ENCODE results near the gene SIRPB2. TPM values are rescaled to one million over a fixed set of nuclear protein-coding genes. Genes with fewer than 3 reads are reported as not detected.
A peak's percentile ranks its signal among the peaks of the same experiment; 100 is the strongest.

The SIRPB2 gene
- polyA plus RNA-seq (2012; ENCODE audit: insufficient read depth, insufficient read length): not detected

DNA sequence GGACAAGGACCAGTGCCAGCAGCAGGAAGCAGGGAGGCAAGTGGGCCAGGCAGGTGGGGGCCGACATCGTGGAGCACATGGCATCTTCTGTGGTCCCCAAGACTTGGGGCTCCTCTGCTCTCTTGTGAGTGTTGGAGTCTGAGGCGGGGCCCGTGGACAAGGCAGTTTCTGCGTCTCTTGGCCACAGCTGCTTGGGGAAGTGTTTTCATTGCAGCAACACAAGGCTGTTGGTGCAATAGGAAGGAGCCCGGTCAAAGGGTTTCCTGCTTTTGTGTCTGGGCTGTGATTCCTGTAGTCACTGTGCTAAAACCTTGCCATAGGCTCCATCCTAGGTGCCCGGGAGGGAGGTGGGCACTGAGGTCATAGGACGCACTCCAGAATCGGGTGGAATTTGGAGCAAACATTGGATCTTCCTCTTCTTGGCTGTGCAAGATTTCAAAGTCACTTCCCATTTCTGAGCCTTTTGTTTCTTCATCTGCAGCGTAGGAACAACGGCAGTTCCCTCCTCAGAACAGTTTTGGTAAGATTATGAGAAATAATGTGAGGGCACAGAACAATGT is at the start of gene SIRPB2:
SIRPB2 (minus strand) TSS at position 140 of the 560 bp plus-strand sequence; CDS start at position 79, 61 bp downstream.
- no peak within 1 kb of the TSS for H3K4me3 ChIP-seq (ENCODE audit: low read length)
- no peak for DNase-seq (ENCODE audit: low read depth, low spot score)

DNA sequence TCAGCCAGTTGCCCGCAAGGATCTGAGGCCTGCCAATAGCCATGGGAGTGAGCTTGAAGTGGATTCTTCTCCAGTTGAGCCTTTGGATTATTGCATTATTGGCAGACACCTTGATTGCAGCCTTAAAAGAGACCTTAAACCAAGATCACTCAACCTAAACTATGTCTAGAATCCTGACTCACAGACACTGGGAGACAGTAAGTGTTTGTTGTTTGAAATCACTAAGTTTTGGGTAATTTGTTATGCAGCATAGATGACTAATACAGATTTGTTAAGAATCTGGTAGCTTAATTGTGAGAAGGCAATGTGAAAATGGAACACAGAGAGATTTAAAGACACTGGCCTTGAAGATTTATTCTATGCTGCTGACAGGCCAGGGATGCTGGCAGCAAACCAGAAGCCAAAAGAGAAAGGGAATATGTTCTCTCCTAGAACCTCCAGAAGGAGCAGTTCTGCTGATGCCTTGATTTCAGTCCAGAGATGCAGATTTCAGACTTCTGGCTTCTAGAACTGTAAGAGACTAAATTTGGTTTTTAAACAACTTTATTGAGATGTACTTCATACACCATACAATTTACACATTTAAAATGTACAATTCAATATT is 48.7 kb upstream of the SIRPB2 start:
- no peak for DNase-seq (ENCODE audit: low read depth, low spot score)
- H3K4me3 ChIP-seq (ENCODE audit: low read length): no peak overlapping the region

GRCh38 chr20:1538655-1539054 is 47.4 kb upstream of the SIRPB2 start:
- H3K4me3 ChIP-seq (ENCODE audit: low read length): no peak overlapping the region
- DNase-seq (ENCODE audit: low read depth, low spot score): no peak

GRCh38 chr20:1537731-1538058 is 46.5 kb upstream of the SIRPB2 start:
- DNase-seq (ENCODE audit: low read depth, low spot score): no peak
- no peak overlapping the region for H3K4me3 ChIP-seq (ENCODE audit: low read length)

DNA sequence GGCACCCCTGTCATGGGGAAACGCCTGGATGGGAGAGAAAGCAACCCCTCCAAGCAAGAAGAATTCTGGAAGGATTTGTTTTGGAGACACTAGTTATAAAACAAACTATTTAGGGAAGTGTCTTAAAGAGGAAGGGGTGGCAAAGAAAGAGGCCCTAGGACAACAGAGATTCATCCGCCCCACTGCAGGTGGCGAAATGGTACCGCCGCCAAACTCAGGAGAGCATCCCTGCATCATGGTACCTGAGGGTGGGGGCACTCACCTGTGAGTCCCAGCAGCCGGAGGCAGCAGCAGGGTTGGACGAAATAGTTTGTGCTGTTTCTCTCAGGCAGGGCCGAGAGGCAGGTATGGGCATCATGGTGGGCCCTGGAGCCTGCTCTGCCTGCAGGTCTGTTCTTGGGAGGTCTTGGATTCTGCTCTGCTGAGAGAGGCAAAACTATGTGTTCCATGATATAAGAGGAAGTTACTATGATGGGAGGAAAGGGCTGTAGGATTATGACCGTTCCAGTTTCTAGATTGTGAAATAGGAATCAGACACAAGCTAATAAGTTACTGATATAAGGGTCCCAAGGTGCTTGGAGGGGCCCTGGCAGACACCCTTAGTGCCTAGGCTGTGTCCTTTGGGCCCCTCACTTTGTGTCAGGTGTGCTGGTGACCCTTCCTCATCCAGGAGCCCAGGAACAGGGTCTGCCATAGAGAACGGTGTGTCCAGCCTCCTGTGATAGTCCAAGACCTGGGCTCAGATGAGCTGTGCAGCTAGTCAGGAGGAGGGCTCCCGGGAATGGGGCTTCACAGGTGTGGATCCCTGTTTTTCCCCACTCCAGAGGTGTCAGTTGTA is 45.9 kb upstream of the SIRPB2 start:
- no peak for DNase-seq (ENCODE audit: low read depth, low spot score)
- H3K4me3 ChIP-seq (ENCODE audit: low read length): no peak overlapping the region

- DNase-seq (ENCODE audit: low read depth, low spot score): no peak
Measured at GRCh38 chr20:1535420-1536175, 44.4 kb upstream of the SIRPB2 start.

DNA sequence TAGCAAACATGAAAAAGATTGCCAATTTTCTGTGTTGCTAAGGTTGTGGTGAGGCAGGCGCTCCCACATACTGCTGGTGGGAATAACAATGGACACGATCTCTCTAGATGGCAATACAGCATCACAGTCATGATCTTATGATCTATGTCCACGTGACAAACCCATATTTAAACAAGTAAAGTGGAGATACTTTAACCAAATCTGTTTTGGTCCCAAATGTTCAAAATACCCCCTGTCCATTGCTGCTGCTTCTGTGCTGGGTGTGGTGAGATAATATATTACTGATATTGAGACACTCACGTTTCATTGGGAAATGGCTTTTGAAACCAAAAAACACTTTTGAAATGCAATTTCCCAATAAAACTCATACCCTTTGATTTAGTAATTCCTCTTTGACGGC is 43.3 kb upstream of the SIRPB2 start:
- no peak for DNase-seq (ENCODE audit: low read depth, low spot score)
- no peak overlapping the region for H3K4me3 ChIP-seq (ENCODE audit: low read length)

More at GRCh38 chr20:1535420-1536175, 44.4 kb upstream of the SIRPB2 start:
- H3K4me3 ChIP-seq (ENCODE audit: low read length): no peak overlapping the region

DNA sequence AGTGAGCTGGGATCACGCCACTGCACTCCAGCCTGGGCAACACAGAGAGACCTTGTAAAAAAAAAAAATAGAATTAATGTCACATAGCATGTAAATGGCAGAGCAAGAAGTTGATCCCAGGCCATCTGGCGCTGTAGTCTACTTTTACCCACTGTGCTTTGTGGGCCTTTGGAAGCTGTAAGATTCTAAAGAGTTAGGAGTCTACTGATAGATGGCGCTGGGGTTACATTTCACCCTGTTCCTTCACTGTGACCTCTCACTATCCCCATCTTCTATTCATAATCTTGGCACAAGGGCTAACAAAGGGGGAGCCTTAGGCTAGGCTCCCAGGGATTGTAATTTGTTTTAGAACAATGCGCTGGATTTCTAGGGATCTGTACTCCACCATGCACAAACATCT is 41.8 kb upstream of the SIRPB2 start:
- H3K4me3 ChIP-seq (ENCODE audit: low read length): no peak overlapping the region
- peak; percentile 31 for DNase-seq (ENCODE audit: low read depth, low spot score)

DNA sequence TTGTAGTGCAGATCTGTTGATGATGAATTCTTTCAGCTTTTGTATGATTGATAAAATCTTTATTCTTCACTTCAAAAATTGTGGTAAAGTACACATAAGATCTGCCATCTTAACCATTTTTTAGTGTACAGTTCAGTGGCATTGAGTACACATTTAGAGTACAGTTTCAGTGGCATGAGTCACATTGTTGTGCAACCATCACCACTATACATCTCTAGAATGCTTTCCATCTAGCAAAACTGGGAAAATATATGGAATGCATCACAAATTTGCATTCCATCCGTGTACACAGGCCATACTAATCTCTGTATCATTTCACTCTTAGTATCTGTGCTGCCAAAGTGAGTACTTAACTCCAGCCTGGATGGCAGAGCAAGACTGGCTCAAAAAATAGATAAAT is 37.6 kb upstream of the SIRPB2 start:
- no peak overlapping the region for H3K4me3 ChIP-seq (ENCODE audit: low read length)
- DNase-seq (ENCODE audit: low read depth, low spot score): no peak

GRCh38 chr20:1527923-1528322 is 36.7 kb upstream of the SIRPB2 start:
- DNase-seq (ENCODE audit: low read depth, low spot score): no peak
- no peak overlapping the region for H3K4me3 ChIP-seq (ENCODE audit: low read length)

DNA sequence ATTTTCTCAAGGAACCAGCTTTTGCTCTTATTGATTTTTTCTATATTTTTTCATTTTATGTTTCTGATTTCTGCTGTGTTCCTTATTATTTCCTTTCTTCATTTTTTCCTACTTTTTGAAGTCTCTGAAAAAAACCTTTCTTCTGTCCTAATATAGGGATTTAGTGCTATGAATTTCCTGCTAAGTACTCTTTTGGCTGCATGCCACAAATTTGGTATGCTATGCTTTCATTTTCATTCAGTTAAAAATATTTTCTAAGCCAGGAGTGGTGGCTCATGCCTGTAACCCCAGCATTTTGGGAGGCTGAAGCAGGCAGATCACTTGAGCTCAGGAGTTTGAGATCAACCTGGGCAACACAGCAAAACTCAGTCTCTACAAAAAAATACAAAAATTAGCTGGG is 35.7 kb upstream of the SIRPB2 start:
- H3K4me3 ChIP-seq (ENCODE audit: low read length): no peak overlapping the region
- DNase-seq (ENCODE audit: low read depth, low spot score): no peak

DNA sequence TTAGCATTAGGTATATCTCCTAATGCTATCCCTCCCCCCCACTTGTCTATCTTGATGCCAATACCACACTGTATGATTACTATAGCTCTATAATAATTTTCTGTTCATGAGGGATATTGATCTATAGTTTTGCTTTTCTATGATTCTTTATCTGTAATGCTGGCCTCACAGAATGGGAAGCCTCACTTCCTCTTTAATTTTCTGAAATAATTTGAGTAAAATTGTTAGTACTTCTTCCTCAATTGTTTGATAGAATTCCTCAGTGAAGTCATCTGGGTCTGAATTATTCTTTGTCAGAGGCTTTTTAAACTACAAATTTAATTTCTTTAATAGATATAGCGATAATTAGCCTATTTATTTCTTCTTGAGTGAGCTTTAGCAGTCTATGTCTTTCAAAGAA is 35.1 kb upstream of the SIRPB2 start:
- no peak for DNase-seq (ENCODE audit: low read depth, low spot score)
- no peak overlapping the region for H3K4me3 ChIP-seq (ENCODE audit: low read length)

DNA sequence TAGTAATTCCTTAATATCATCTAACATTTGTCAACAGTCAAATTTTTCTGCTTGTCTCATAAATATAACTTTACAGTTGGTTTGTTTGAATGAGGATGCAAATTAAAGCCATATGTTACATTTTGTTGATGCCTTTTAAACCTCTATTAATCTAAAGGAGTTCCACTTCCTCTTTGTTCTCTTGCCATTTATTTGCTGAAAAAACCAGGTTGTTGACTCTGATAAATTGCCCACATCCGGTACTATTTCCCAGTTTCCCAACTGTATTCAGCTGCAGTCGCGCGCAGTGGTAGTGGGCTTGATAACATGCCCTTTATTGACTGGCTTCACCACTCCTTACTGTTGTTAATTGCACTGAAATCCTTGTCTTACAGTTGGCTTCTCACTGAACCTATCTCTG is 32.8 kb upstream of the SIRPB2 start:
- H3K4me3 ChIP-seq (ENCODE audit: low read length): no peak overlapping the region
- peak; percentile 81 for DNase-seq (ENCODE audit: low read depth, low spot score)

GRCh38 chr20:1517010-1517409 is 25.8 kb upstream of the SIRPB2 start:
- no peak overlapping the region for H3K4me3 ChIP-seq (ENCODE audit: low read length)

GRCh38 chr20:1513801-1514200 is 22.6 kb upstream of the SIRPB2 start:
- H3K4me3 ChIP-seq (ENCODE audit: low read length): no peak overlapping the region
- no peak for DNase-seq (ENCODE audit: low read depth, low spot score)

More at GRCh38 chr20:1517010-1517409, 25.8 kb upstream of the SIRPB2 start:
- DNase-seq (ENCODE audit: low read depth, low spot score): no peak

DNA sequence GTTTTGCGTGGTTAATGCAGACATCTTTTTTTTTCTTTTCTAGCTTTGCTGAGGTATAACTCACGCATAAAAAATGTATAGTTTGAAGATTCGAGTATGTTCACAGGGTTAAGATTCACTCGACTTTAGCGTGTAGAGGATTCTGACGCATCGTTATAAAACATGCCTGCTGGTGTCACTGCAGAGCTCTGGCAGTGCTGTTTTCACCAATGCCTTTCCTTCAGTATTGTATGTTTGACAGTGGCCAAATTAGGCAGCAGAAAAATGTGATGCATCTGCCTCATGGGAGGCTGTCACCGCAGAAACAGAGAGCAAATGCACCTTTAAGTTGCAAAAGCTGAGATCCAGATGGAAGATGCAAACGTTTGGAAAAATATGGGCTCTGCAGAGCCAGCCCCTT is 18.0 kb upstream of the SIRPB2 start:
- peak; percentile 19 for DNase-seq (ENCODE audit: low read depth, low spot score)
- H3K4me3 ChIP-seq (ENCODE audit: low read length): no peak overlapping the region

DNA sequence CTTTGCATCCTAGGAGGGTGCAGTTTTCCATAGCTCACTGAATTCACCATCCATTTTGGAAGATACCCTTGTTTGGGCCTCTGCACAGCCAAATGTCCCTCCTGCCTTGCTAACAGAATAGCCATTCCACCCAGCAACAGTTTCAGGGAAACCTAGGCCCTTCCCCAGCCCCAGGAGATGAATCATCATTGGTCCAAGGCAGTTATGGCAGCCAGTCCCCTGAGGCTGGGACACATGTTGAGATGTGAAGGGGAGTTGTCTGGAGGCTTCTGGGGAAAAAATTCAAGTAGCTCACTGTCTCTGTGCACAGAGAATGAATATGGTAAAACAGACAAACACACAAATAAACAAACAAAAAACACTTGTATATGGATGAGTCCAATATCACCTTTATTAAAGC is 17.4 kb upstream of the SIRPB2 start:
- H3K4me3 ChIP-seq (ENCODE audit: low read length): no peak overlapping the region
- DNase-seq (ENCODE audit: low read depth, low spot score): no peak

- H3K4me3 ChIP-seq (ENCODE audit: low read length): no peak overlapping the region
- DNase-seq (ENCODE audit: low read depth, low spot score): no peak
Measured at GRCh38 chr20:1507276-1507675, 16.1 kb upstream of the SIRPB2 start.

DNA sequence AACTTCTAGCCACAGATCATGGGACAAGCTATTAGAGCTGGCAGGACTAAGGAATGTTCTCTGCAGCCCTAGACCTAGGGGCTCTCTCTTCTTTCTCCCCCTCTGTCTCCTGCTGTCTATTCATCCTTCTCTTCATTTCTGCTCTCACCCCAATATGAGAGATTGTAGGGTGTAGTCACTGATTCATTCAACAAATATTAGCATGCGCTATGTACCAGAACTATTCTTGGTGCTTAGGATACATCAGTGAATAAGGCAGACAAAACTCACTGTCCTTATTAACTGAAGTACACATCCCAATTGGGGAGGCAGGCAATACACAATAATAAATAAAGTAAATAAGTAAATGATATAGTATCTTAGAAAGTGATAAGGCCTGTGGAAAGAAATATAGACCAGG is 14.7 kb upstream of the SIRPB2 start:
- DNase-seq (ENCODE audit: low read depth, low spot score): no peak
- H3K4me3 ChIP-seq (ENCODE audit: low read length): no peak overlapping the region

DNA sequence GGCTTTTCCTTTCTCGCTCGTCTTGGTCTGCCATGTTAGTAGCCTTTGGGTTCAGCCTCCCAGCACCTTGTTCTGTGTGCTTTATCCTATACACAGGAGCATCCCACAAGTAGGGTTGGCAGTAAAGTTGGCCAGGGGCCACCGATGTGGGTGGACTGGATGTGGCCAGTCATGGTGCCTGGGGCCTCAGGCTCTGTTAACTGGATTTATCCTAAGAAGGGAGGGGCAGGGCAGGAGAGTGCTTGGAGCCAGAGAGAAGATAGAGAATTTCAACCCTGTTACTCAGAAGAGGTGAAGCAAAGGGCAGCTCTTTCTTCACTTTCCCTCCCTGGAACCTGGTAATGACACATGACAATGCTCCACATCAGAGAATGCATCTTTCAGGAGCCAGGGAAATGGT is 14.1 kb upstream of the SIRPB2 start:
- H3K4me3 ChIP-seq (ENCODE audit: low read length): no peak overlapping the region
- no peak for DNase-seq (ENCODE audit: low read depth, low spot score)
